Measurements from ENCODE around the gene UNC5CL. TPM values are rescaled to one million over a fixed set of nuclear protein-coding genes. Genes with fewer than 3 reads are reported as not detected.
A peak's percentile ranks its signal among the peaks of the same experiment; 100 is the strongest.

UNC5CL gene
- total and polyA plus RNA-seq, 2 of the 4 experiments (the other 2 are of a cell fraction): not detected

DNA sequence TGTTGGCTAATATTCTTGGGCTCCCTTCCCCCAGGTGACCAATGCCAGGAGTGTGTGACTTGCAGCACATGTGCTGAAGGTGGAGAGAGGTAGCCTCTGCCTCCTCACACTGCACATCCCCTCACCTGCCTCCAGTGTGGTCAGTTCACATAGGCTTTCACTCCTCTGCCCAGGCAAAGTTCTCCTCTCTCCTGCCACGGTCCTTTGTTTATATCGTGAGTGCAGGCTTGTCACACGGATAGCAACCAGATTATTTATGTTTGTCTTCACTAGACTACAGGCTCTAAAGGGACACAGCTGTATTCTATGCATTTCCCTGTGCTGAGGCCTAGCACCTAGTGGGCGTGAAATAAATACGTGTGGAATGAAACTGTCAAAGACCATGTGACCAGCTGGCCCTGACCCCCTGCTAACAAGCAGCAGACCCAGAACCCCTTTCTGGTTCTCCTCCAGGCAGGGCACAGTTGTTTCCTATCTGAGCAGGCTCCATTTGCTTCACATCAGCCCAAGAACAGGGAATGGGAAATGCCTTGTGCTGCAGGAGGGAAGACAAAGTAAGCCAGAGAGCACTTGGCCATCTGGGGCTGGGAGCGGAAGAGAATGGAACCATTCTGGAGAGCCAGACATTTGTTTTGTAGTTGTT, 42.3 kb downstream of the UNC5CL start:
- H3K18ac ChIP-seq (ENCODE audit: low read depth, low read length): peak overlapping the region; percentile 60; the same call in 1 of the 2 replicates
- H2BK15ac ChIP-seq (ENCODE audit: low read depth, low read length): no peak overlapping the region
- peak overlapping the region; percentile 60 for H2AFZ ChIP-seq (replicated peaks; ENCODE audit: low read length, poor library complexity)
- H3K56ac ChIP-seq (ENCODE audit: extremely low read depth, insufficient read depth, low read length): no peak overlapping the region
- no peaks in the 10 kb centered on the region for H3K9me3 ChIP-seq (ENCODE audit: control insufficient read depth, insufficient read depth, low read length)
- H3K9ac ChIP-seq (ENCODE audit: low read depth, low read length): no peak overlapping the region
- no peak overlapping the region; the same call in 1 of the 2 replicates for H4K5ac ChIP-seq (ENCODE audit: low read depth, low read length)
- in situ Hi-C loops (cut with MboI; ENCODE audit: low sequenced_read_pairs): no loop called here
- 0 out of 2 replicates have a peak overlapping the region, but pooled peaks have one; percentile 21 for H2AK5ac ChIP-seq (ENCODE audit: low read depth, low read length)
- H2BK120ac ChIP-seq (ENCODE audit: low read depth, low read length): peak overlapping the region; percentile 21; the same call in 1 of the 2 replicates
- H4K91ac ChIP-seq (ENCODE audit: insufficient read depth, low read depth, low read length): 0 out of 2 replicates have a peak overlapping the region, but pooled peaks have one; percentile 2
- H3K4me1 ChIP-seq (ENCODE audit: control insufficient read depth, insufficient read depth, low read length): peaks cover 11% of the 10 kb centered on the region
- no peak for TF ChIP-seq RAD21 (IDR thresholded peaks at IDR 0.05; ENCODE audit: low read length)
- TF ChIP-seq, protein P1, sequence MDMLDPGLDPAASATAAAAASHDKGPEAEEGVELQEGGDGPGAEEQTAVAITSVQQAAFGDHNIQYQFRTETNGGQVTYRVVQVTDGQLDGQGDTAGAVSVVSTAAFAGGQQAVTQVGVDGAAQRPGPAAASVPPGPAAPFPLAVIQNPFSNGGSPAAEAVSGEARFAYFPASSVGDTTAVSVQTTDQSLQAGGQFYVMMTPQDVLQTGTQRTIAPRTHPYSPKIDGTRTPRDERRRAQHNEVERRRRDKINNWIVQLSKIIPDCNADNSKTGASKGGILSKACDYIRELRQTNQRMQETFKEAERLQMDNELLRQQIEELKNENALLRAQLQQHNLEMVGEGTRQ (IDR thresholded peaks at IDR 0.05; ENCODE audit: low read depth, low read length): peak; percentile 25; the same call in 1 of the 2 replicates
- peaks cover 18% of the 10 kb centered on the region for H3K27me3 ChIP-seq (ENCODE audit: control insufficient read depth, insufficient read depth, low read length)
- no peaks in the 10 kb centered on the region for H3K36me3 ChIP-seq (ENCODE audit: control insufficient read depth, insufficient read depth, low read length)
- peak overlapping the region in 1 of 2 experiments; percentile 36; a peak in 2 of 4 replicates for H4K8ac ChIP-seq (ENCODE audit: low read depth in 2 of 2, low read length in 2 of 2)
- H2BK20ac ChIP-seq (ENCODE audit: low read depth, low read length): peak overlapping the region; percentile 0
- CTCF ChIA-PET: interaction anchor here (0.8 to 0.9 kb wide), 2 partner anchors 15 to 31 kb away, joined by 4 read pairs; no protein-coding TSS in a partner anchor
- H3K9me1 ChIP-seq (ENCODE audit: insufficient read depth, low read length): peaks cover 6% of the 10 kb centered on the region; the same call in 1 of the 2 replicates
- H3K4me3 ChIP-seq (ENCODE audit: insufficient read depth, low read depth, low read length): no peak overlapping the region
- peak overlapping the region; percentile 0; the same call in 1 of the 2 replicates for H3K14ac ChIP-seq (replicated peaks; ENCODE audit: low read depth, low read length)
- no peaks in the 10 kb centered on the region for H4K20me1 ChIP-seq (ENCODE audit: insufficient read depth, low read length)
- peak overlapping the region; percentile 6 for H2BK5ac ChIP-seq (ENCODE audit: low read depth, low read length, poor library complexity, severe bottlenecking)
- H3K23ac ChIP-seq (ENCODE audit: low read depth, low read length): no peak overlapping the region; the same call in 1 of the 2 replicates
- dilution Hi-C loops (cut with HindIII; ENCODE audit: low sequenced_read_pairs, unreplicated experiment): no loop called here
- peak overlapping the region; percentile 45 for H3K4me2 ChIP-seq (ENCODE audit: low read depth, low read length)
- ATAC-seq (ENCODE audit: low read depth) (peak; percentile 63), DNase-seq (peak; percentile 17)
- intact Hi-C loops (cut with micrococcal nuclease): no loop called here
- peak overlapping the region; percentile 62; the same call in 1 of the 2 replicates for H3K4ac ChIP-seq (ENCODE audit: low read depth, low read length)
- peak overlapping the region; percentile 26; the same call in 1 of the 2 replicates for H3K27ac ChIP-seq (ENCODE audit: insufficient read depth, low read length)
- no peaks in the 10 kb centered on the region for H3K79me1 ChIP-seq (ENCODE audit: low read depth in 1 of 2, low read length in 2 of 2)
- no TSS peak for BruUV-seq (replicated peaks)
- POLR2A ChIA-PET (ENCODE audit: unreplicated experiment): no interaction called here
- H2AK9ac ChIP-seq (replicated peaks; ENCODE audit: low read depth, low read length, poor library complexity): no peak overlapping the region
- no CpG with 5 or more reads among the region's 6 CpGs for whole genome bisulfite sequencing, 2 experiments (ENCODE audit: extremely low coverage in 2 of 2, insufficient read length in 1 of 2)

Measured in IMR-90 (cell line).